Activated CD8-positive, alpha-beta memory T cell treated with anti-CD3 and anti-CD28 coated beads for 1 hour (primary cell): ENCODE data around the gene RNF141.

Source experiments
- DNase-seq, 2 donors: peaks; one replicate each; pipeline ENCODE4 v3.0.0-alpha.2; 2020; ENCODE audit warnings: low read depth in 1 of 2; ENCODE audit errors: extremely low read depth in 1 of 2

The RNF141 gene

GRCh38 chr11:10484461-10485180 lies 56.4 kb downstream of the RNF141 start:
- no peak for DNase-seq

GRCh38 chr11:10483584-10483983 lies 57.4 kb downstream of the RNF141 start:
- DNase-seq, result no peak

GRCh38 chr11:10483174-10483573 lies 57.8 kb downstream of the RNF141 start:
- DNase-seq, result no peak

GRCh38 chr11:10481560-10482349 lies 59.2 kb downstream of the RNF141 start:
- DNase-seq, result no peak

- DNase-seq, result no peak
These were observed 60.2 kb downstream of the RNF141 start for GRCh38 chr11:10480760-10481159.

GRCh38 chr11:10480026-10480425 lies 61.0 kb downstream of the RNF141 start:
- DNase-seq, result no peak

GRCh38 chr11:10478574-10479550 lies 62.1 kb downstream of the RNF141 start:
- no peak for DNase-seq

GRCh38 chr11:10478066-10478465 lies 62.9 kb downstream of the RNF141 start:
- DNase-seq, result no peak

- no peak for DNase-seq
These were observed 63.3 kb downstream of the RNF141 start for GRCh38 chr11:10477690-10478046.

- DNase-seq, result no peak
These were observed 63.9 kb downstream of the RNF141 start for GRCh38 chr11:10476927-10477689.

GRCh38 chr11:10476342-10476741 lies 64.6 kb downstream of the RNF141 start:
- no peak for DNase-seq

GRCh38 chr11:10474551-10474950 lies 66.4 kb downstream of the RNF141 start:
- DNase-seq, result no peak

GRCh38 chr11:10473371-10473770 lies 67.6 kb downstream of the RNF141 start:
- no peak for DNase-seq

GRCh38 chr11:10462746-10463300 lies 78.2 kb downstream of the RNF141 start:
- DNase-seq, result no peak
